Endometrial microvascular endothelial cells (primary cell): Measurements from ENCODE around the gene SEMG2. TPM values are rescaled to one million over a fixed set of nuclear protein-coding genes. Genes with fewer than 3 reads are reported as not detected.

Experiments used
- in situ Hi-C: cut with HindIII; loops from 2 replicates; pipeline ENCODE4 v1.10.0; 2017; ENCODE audit warnings: low sequenced_read_pairs, low pct_unique_long_range_greater_than_20kb; ENCODE audit errors: inconsistent ontology term
- total RNA-seq: library from RNA; depleted of rRNA; stranded (reverse); fragments of >200 nt; gene quantifications from one replicate; pipeline ENCODE4 v1.2.3, GENCODE V29; 2015; ENCODE audit errors: inconsistent ontology term

Gene SEMG2
- total RNA-seq, 1 donor from 2014 or later, result not detected

DNA sequence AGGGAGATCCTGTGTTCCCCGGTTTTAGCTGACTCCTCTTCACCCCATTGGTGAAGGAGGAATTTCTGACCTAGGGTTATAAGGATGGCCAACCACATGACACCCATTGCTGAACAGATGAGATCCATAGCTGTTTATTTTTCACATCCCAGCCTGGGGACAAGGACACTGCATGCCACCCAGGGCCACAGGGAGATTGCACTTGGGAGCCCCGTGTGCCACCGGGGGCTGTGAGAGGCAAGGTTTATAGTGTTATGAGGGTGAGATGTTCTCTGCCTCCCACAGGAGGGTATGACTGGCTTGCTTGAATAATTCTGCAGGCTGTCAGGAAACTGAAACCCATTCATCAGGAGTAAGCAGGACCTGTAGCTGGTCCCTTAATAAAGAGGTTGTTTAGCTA lies 47.9 kb downstream of the SEMG2 start:
- in situ Hi-C loops, result no loop called here

DNA sequence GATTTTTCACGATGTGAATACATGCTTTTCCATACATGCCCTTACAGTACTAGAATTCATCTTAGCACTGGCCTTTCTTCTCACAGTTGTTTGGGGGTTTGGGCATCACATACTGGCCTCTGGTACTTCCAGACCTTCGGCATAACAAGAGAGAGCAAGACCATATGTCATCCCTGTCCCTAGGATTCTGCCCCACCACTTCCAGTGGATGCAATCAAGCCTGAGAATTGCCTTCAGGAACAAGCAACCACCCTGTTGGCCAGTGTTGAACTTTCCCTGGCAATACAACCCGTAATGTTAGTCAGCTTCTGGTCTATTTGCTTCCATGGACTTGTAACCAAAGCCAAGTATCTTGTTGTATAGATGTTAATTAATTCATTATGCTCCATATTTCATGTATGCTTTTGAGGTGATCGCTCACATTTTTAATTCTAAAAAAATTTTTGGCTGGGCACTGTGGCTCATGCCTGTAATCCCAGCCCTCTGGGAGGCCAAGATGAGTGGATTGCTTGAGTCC lies 48.6 kb downstream of the SEMG2 start:
- in situ Hi-C loops, result no loop called here

Other genes with a start within 250 kb of the SEMG2 start
- not detected for gene KCNS1, start 120.2 kb upstream of the SEMG2 start, total RNA-seq
- not detected for gene WFDC5, start 106.2 kb upstream of the SEMG2 start, total RNA-seq
- gene WFDC12, start 96.9 kb upstream of the SEMG2 start, total RNA-seq, result not detected
- not detected for gene PI3, start 46.5 kb upstream of the SEMG2 start, total RNA-seq
- not detected for gene SEMG1, start 14.3 kb upstream of the SEMG2 start, total RNA-seq
- not detected for gene SLPI, start 33.2 kb downstream of the SEMG2 start, total RNA-seq
- gene RBPJL, start 85.5 kb downstream of the SEMG2 start, total RNA-seq, result not detected
- gene MATN4, start 86.9 kb downstream of the SEMG2 start, total RNA-seq, result not detected
- gene SDC4, start 127.1 kb downstream of the SEMG2 start, total RNA-seq, result 43.6 TPM
- gene SYS1, start 141.8 kb downstream of the SEMG2 start, total RNA-seq, result 35.1 TPM
- gene TP53TG5, start 157.0 kb downstream of the SEMG2 start, total RNA-seq, result not detected
- gene DBNDD2, start 186.9 kb downstream of the SEMG2 start, total RNA-seq, result 13.8 TPM
- 84.6 TPM for gene PIGT, start 194.8 kb downstream of the SEMG2 start, total RNA-seq
- gene WFDC2, start 248.4 kb downstream of the SEMG2 start, total RNA-seq, result not detected